Thyroid gland (tissue), 4 donors: ENCODE data around the gene NEK3.
"Not testable (repeated sequence)": the region's sequence is repeated elsewhere in the genome, so short reads cannot be mapped to it uniquely, and the experiment has no call there.

ENCODE experiments used
- POLR2A ChIP-seq, 2 donors: fragments of 450-650 bp; IDR thresholded peaks; one replicate each; pipeline ENCODE4 v1.6.1; 2017; ENCODE audit warnings: antibody characterized with exemption in 2 of 2, mild to moderate bottlenecking in 2 of 2, moderate library complexity in 1 of 2
- TF ChIP-seq, protein P1 (sequence below), 6 experiments: fragments of 200-600 bp in 3 of 6; fragments of 450-650 bp in 3 of 6; sonication (generic) in 3 of 6; IDR thresholded peaks; one replicate each; pipeline ENCODE4 v1.5.1; 2016 to 2019; ENCODE audit warnings: antibody characterized with exemption in 6 of 6, mild to moderate bottlenecking in 2 of 6, inconsistent platforms in 1 of 6, moderate library complexity in 1 of 6

DNA sequence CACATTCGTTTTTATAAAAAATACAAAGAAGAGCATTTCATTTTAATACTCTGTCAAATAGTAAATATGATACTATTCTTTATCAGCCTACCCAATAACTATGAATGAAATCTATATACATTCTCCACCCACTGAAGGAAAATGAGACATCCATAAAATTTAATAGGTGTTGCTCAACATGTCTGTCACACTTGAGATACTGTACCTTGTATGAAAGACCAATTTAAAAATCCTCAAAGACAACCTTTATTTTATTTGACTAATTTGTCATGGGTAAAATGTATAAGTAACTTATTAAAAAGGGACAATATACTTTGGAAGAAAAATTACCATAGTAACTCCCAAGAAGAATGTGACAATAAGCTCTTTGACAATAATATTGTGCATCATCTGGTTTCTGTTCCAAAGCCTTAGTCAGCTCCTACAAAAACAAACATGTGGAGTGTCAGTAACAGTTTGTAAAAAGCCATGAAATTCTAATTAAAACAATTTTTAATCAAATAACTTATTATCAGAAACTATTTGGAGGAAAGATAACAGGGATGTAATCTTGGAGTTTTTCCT, 11.5 kb upstream of the NEK3 start:
- TF ChIP-seq, protein P1, sequence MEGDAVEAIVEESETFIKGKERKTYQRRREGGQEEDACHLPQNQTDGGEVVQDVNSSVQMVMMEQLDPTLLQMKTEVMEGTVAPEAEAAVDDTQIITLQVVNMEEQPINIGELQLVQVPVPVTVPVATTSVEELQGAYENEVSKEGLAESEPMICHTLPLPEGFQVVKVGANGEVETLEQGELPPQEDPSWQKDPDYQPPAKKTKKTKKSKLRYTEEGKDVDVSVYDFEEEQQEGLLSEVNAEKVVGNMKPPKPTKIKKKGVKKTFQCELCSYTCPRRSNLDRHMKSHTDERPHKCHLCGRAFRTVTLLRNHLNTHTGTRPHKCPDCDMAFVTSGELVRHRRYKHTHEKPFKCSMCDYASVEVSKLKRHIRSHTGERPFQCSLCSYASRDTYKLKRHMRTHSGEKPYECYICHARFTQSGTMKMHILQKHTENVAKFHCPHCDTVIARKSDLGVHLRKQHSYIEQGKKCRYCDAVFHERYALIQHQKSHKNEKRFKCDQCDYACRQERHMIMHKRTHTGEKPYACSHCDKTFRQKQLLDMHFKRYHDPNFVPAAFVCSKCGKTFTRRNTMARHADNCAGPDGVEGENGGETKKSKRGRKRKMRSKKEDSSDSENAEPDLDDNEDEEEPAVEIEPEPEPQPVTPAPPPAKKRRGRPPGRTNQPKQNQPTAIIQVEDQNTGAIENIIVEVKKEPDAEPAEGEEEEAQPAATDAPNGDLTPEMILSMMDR (IDR thresholded peaks at IDR 0.05): not testable (repeated sequence)
- TF ChIP-seq POLR2A (IDR thresholded peaks at IDR 0.05): not testable (repeated sequence)
